Midbrain (tissue), 1 donor: ENCODE data around the gene CLSTN2.

Source experiments
- DNase-seq: peaks from one replicate; lab custom pipeline; 2025; lab: John Stamatoyannopoulos, UW

Gene CLSTN2

GRCh38 chr3:140187028-140187427 is 252.0 kb downstream of the CLSTN2 start:
- DNase-seq: no peak

DNA sequence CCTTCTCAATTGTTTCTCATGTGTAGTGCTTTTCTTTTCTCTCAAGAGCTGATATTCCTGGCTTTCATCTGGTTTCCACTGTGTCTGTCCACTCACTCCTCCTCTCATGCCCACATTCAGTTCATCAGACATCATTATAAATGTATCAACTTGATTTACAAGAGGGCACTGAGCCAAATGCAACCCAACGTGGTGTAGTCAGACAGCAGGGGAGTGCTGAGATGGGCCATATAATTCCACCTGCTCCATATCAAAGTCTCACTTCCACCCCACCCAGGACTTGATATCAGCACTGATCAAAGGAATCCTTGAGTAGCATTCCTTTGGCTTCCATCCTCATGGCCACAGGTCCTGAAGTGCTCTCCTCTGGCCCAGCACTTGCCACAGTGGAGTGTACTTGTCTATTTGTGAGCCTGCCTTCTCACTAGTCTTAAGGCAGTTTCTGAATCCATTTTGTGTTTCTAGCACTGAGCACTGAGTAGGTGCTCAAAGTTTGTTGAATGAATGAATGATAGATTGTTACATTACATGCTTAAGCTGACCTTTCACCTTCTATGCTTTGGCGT is 252.8 kb downstream of the CLSTN2 start:
- no peak for DNase-seq

GRCh38 chr3:140188285-140188684 is 253.3 kb downstream of the CLSTN2 start:
- no peak for DNase-seq

DNA sequence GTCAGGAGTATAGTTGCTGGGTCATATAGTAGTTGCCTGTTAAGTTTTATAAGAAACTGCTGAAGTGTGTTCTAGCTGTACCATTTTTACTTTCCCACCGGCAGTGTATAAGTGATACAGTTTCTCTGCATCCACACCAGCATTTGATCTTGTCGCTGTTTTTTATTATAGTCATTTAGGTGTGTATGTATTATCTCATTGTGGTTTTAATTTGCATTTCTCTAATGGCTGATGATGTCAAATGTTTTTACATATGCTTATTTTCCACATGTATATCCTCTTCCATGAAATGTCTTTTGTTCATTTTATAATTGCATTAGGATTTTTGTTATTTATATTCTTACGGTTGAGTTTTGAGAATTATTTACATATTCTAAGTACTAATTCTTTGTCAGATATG is 254.3 kb downstream of the CLSTN2 start:
- DNase-seq: no peak

DNA sequence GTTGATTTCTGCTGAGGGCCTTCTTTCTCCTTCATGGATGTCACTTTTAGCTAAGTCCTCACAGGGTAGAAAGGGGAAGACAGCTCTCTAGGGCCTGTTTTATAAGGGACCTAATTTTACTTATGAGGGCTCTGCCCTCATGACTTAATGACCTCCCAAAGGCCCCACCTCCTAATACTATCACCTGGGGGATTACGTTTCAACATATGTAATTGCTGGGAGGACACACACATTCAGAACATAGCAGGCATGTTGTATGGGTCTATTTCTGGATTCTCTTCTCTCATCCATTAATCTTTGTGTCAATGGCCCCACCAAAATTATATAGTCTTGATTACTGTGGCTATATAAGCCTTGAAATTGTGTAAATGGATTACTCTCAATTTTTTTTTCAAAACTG is 255.0 kb downstream of the CLSTN2 start:
- DNase-seq: no peak

DNA sequence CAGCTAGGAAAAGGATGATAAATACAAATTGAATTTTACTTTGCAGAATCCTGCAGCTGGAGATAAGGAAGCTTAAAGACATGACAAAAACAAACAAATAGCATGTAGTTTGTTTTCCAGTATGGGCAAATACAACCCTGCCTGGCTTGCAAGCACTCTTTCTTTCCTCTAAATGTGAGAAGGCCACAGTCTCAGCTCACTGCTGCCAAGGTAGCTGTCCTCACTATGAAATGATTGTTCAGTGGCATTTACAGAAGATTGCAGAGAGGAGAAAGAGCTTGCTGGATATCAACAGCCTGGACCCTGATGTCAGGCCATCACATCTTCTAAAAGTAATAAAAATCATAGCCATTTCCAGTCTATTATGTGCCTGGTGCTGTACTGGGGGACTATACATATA is 262.0 kb downstream of the CLSTN2 start:
- DNase-seq: no peak

- DNase-seq: peak; percentile 84
These were observed 263.3 kb downstream of the CLSTN2 start for GRCh38 chr3:140198242-140198641.

- no peak for DNase-seq
These were observed 264.0 kb downstream of the CLSTN2 start for GRCh38 chr3:140199008-140199407.

- DNase-seq: no peak
These were observed 264.8 kb downstream of the CLSTN2 start for GRCh38 chr3:140199743-140200142.

DNA sequence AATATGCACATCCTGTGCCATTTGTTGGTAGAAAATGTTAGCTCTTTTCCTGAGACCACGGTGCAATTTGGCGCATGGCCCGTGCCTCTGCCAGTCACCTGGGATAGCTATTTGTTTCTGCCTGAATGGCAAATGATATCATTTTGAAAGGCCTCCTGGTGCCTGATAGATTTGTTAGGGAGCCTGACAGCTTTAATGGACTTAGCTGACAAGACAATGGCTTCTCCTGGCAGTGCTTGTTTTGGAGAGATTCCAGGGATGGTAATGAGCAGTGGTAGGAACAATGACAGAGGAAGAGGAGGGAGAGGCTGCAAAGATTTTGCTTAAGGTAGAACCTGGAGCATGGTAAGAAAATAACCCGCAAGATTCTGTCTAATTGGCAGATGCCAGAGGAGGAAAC is 268.5 kb downstream of the CLSTN2 start:
- DNase-seq: no peak

DNA sequence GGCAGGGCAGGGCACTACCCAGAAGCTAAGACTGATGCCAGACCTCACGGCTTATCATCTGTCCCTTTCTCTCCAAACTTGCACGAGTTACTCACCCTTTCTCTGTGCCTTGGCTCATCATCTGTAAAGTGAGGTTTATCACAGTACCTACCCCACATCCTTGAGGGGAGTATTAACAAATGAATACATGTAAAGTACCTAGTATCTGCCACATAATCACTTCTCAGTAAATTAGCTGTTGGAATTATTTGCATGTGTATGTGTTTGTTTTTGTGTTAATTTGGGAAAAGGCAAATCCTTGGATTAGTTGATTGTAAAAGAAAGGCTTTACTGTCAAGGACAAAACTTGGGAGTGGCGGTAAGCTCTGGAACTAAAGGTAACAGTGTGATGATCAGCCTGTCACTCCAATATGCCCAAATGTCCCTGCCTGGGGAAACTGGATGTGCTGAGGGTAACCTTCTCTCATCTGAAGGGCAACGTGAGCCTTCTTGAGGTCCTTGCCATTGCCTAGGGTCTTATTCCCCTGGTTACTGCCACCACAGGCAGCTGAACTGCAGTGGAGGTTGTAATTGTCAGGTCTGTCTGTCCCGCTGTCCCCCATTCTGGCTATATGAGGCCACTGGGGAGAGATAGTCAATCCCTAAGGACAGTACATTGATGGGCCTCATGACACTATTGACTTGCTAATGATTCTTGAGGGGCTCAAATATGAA is 269.4 kb downstream of the CLSTN2 start:
- no peak for DNase-seq

GRCh38 chr3:140205598-140205997 is 270.6 kb downstream of the CLSTN2 start:
- no peak for DNase-seq

DNA sequence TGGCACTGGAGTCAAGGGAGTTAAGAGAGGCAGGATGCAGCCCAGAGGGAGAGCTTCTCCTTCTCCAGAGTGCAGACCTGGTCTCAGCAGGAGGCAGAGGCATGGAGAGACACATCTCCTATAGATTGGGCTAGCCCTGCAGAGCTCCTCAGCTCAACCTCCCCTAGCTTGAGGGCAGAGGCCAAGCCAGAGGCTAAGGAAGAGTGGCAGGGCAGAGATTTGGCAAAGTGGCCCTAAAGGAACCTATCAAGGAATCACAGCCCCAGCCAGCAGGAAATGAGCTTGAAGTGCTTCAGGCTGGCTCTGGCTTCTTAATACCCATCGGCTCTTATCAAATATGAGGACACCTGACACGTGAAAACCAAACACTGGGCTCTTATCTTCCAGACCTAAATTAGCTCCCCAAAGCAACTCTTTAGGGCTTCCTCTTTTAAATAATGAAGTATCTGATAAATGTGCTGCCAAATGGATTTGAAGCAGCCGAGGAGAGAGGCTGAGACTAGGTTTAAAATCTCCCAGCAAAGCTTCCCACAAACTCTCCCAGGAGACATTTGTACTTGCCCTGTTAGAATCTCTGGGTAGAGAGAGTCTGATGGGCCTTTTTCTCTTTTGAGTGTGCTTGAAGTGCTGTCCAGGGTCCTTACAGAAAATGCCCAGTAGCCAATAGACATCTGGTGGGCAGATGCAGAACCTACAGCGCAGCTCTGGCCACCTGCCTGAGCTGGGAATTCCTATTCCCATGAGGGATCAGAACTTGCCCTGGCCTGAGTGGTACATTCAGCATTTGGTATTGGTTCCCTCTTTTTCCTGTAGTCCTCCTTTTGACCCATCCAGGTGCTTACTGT is 271.4 kb downstream of the CLSTN2 start:
- no peak for DNase-seq

DNA sequence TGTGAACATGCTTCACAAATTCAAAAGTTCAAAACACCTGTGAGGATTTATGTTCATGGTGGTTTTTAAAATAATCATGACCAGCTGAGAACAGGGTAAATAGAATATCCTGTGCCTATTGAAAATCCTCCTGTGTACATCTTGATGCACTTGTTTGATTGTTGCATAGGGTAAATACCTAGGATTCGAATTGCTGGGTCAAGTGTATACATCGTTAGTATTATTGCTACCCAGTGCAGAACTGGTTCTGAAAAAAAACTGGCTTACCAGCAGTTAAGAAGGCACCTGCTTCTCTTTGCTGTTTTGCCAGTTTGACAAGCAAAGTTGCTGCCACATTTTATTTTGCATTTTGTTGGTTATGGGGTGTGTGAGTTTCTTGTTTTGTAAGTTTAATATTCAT is 272.6 kb downstream of the CLSTN2 start:
- DNase-seq: no peak

GRCh38 chr3:140216249-140216648 is 281.3 kb downstream of the CLSTN2 start:
- DNase-seq: no peak

DNA sequence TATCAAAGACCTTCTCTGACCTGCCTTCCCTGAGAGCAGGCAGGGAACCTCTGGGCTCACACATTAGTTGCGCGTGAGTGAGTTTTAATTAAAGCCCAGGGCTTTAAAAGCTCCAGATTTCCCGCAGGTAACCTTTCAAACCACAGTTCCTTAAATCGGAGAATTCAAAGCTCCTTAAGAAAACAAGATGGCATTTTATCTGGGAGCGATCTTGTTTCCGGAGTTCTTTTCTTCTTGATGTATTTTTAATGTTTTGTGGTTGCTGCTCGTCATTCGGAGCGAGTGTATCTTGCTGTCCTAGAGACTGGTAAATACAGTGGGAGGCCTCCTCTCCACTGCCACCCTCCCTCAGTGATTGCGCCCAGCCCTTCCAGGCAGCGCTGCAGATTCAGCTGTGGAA is 284.3 kb downstream of the CLSTN2 start:
- no peak for DNase-seq

- no peak for DNase-seq
These were observed 285.0 kb downstream of the CLSTN2 start for GRCh38 chr3:140219923-140220452.

DNA sequence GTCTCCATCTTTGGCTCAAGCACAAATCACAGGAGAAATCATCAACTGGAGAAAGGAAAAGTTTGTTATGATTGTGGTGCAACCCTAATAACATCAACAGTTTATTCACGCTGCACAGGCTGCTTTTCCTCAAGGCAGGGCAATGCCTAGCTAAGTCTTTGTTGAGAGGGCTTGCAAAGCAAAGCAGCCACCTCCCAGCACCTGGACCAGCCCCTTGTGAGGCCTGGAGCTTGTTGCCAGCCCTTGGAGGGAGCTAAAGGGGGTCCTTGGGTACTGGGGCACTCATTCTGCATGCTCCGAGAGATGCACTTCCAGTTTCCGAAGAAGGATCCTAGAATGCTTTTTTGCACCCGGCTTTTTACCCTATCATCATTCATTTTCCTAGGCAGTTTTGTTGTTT is 288.2 kb downstream of the CLSTN2 start:
- no peak for DNase-seq

DNA sequence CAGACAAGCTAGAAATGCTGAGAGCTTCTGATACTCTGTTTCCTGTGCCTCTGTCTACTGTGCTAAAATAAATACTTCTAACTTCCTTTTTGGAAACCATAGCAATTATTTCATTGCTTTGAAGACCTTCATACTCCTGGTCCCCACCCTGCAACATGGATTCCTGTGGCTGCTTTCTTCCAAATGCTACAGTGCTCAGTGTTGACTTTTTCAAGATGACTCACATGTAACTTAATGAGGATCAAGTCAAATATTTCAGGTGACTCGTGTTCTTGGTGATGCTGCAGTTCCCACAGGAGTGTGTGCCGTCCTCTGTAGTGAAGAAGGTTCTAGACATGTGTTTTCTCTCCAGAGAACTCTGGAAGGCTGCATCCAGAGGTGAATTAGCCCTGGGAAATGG is 288.6 kb downstream of the CLSTN2 start:
- no peak for DNase-seq

DNA sequence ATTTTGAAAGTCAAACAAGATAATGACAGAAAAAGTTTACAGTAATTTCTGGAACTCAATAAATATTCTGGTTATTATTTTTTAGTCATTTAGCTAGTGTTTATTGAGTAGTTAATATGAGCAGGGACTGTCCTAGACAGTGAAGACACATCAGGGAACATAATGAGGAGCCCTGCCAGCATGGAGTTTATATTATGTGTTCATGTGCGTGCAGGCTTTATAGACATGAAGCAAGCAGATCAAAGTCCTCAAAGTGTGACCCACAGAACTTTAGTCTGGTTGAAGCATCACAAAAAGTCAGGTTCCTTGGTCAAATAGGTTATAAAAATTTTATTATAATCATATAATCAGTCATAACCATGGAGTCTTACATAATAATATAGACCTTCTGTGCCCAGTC is 289.3 kb downstream of the CLSTN2 start:
- no peak for DNase-seq

DNA sequence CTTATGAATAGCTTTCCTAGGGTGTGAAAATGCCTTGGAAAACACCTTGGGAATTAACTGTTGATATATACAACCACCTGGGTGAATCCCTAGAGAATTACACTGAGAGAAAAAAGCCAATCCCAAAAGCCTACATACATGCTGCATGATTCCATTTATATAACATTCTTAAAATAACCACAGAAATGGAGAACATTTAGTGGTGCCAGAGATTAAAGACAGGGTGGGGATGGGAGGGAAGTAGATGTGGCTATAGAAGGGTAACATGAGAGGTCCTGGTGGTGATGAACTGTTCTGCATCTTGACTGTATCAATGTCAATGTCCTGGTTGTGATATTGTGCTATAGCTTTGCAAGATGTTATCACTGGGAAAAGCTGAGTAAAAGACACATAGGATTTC is 291.0 kb downstream of the CLSTN2 start:
- no peak for DNase-seq

GRCh38 chr3:140233702-140234101 is 298.7 kb downstream of the CLSTN2 start:
- no peak for DNase-seq

- DNase-seq: no peak
These were observed 299.3 kb downstream of the CLSTN2 start for GRCh38 chr3:140234256-140234655.
